Measurements from ENCODE around the gene L3MBTL3.

Gene L3MBTL3

DNA sequence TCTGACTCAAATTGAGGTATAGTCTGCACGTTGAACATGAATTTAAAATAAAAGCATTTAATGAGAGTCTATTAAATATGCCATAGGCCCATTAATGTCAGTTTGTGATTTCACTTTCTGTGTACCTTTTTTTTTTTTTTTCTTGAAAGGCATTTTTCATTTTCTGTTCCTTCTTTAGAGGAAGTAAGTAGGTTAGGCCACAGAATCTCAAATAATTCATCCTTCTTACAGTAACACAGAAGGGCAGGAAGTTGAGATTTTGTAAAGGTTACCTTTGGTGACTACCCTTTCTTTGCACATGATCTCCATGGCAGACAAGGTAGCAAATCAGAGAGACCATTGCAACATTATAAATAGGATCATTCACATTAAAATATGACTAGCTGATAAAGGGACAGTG lies 9.6 kb downstream of the L3MBTL3 start:
- H3K4me3 ChIP-seq (ENCODE audit: low read depth, low read length): no peak overlapping the region
- TF ChIP-seq, protein P1, sequence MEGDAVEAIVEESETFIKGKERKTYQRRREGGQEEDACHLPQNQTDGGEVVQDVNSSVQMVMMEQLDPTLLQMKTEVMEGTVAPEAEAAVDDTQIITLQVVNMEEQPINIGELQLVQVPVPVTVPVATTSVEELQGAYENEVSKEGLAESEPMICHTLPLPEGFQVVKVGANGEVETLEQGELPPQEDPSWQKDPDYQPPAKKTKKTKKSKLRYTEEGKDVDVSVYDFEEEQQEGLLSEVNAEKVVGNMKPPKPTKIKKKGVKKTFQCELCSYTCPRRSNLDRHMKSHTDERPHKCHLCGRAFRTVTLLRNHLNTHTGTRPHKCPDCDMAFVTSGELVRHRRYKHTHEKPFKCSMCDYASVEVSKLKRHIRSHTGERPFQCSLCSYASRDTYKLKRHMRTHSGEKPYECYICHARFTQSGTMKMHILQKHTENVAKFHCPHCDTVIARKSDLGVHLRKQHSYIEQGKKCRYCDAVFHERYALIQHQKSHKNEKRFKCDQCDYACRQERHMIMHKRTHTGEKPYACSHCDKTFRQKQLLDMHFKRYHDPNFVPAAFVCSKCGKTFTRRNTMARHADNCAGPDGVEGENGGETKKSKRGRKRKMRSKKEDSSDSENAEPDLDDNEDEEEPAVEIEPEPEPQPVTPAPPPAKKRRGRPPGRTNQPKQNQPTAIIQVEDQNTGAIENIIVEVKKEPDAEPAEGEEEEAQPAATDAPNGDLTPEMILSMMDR (IDR thresholded peaks at IDR 0.05; ENCODE audit: low read depth, low read length): no peak
- DNase-seq: no peak
- H3K27ac ChIP-seq: no peak overlapping the region
- no peaks in the 10 kb centered on the region for H3K36me3 ChIP-seq
- H3K9me3 ChIP-seq (ENCODE audit: severe bottlenecking): no peaks in the 10 kb centered on the region
- no peaks in the 10 kb centered on the region for H3K27me3 ChIP-seq (ENCODE audit: insufficient read depth, low read depth, severe bottlenecking)

DNA sequence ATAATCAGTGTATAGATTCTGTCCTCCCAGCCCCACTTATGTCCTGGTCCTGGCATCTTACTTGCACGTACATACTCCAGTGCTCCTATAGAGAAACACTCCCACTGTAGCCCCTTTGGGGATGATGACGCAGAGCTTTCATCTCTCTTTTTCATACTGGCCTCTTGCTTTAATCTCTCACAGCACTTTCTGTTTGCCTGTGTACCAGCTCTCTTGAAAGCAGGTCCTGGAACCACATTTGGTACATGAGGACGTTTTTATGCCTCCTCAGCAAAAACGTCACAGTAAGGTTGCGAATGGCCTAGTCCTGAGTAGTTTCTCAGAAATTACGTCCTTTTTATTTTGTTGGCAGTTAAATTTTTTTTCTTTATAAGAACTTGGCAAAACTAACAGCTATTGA lies 10.8 kb downstream of the L3MBTL3 start:
- TF ChIP-seq, protein P1 (IDR thresholded peaks at IDR 0.05; ENCODE audit: low read depth, low read length): no peak
- no peak for DNase-seq
- Histone ChIP-seq H3K27ac (no peak overlapping the region), H3K27me3 (ENCODE audit: insufficient read depth, low read depth, severe bottlenecking) (no peaks in the 10 kb centered on the region), H3K9me3 (ENCODE audit: severe bottlenecking) (no peaks in the 10 kb centered on the region), H3K36me3 (no peaks in the 10 kb centered on the region), H3K4me3 (ENCODE audit: low read depth, low read length) (no peak overlapping the region)

DNA sequence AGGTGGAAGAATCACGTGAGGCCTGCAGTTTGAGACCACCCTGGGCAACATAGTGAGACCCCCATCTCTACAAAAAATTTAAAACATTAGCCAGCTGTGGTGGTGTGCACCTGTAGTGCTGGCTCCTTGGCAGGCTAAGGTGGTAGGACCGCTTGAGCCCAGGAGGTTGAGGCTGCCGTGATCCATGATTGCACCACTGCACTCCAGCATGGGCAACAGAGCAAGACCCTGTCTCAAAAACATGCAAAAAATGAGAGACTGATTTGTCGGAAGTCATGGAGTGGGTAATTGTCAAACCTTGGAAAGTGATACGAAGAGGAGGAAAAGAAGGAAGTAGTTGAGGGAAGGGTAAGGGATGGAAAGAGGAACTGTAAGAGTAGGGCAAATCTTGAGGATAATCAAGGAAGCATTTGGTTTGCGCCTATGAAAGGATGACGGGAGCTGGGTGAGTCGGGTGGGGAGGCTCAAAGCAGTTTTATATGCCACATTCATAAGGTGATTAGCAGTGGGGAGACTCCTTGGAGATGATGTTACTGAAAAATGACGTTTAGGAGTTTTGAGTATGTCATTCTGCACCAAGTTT lies 14.5 kb downstream of the L3MBTL3 start:
- TF ChIP-seq, protein P1 (IDR thresholded peaks at IDR 0.05; ENCODE audit: low read depth, low read length): no peak
- Histone ChIP-seq H3K9me3 (ENCODE audit: severe bottlenecking) (no peaks in the 10 kb centered on the region), H3K27ac (no peak overlapping the region), H3K27me3 (ENCODE audit: insufficient read depth, low read depth, severe bottlenecking) (no peaks in the 10 kb centered on the region), H3K36me3 (no peaks in the 10 kb centered on the region), H3K4me3 (ENCODE audit: low read depth, low read length) (no peak overlapping the region)
- DNase-seq: no peak

DNA sequence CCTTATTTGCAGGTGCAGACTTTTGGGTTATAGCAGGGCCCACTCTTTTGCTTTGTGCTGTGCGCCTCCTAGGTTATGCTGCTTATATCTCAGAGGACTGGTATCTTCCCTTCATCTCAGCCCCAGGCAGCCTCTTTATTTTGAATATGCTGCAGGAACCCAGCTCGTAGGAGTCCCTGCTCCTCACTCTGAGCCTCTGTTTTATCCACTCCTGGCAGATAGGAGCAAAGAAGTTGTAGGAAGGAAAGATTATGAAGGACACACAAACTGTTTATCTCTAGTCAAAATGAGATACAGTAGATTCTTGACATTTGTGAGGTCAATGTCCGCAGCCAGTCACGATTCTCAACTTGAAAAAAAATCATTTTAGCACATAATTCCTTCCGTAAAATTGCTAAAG lies 15.6 kb downstream of the L3MBTL3 start:
- TF ChIP-seq, protein P1 (IDR thresholded peaks at IDR 0.05; ENCODE audit: low read depth, low read length): no peak
- no peak for DNase-seq
- Histone ChIP-seq H3K36me3 (no peaks in the 10 kb centered on the region), H3K4me3 (ENCODE audit: low read depth, low read length) (no peak overlapping the region), H3K9me3 (ENCODE audit: severe bottlenecking) (no peaks in the 10 kb centered on the region), H3K27ac (no peak overlapping the region), H3K27me3 (ENCODE audit: insufficient read depth, low read depth, severe bottlenecking) (no peaks in the 10 kb centered on the region)

DNA sequence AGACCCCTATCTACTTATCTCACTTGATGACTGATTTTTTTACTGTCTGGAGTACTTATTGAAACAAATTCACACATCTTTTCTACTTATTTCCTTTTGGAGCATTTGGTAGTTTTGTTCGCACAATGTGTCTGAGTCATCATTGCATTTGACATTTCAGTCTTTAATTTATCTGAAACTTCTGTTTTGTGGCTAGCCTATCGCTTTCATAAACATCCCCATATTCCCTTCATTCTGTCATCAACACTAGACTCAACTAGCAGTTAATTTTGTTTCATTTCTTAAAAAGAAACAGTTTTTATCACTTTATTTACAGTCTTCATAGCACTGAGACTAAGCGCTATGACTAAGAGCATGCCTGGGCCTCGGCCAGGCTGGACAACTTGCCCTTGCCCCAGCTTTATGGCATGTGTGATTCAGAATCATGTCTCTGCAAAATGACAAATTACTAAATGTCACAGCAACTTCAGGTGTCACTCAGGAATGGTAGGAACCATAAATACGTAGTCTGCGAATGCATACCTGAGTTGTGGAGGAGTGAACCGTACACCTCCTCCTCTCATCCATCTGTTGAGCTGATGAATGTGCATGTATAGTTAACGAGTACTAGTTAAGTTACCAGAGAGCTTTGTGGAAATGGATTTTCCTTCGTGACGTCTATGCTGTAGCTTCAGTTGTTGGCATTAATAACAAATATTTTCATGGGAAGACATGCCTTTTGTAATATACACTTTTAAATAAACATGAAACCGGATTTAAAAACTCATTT lies 16.2 kb downstream of the L3MBTL3 start:
- H3K27ac ChIP-seq: no peak overlapping the region
- no peak overlapping the region for H3K4me3 ChIP-seq (ENCODE audit: low read depth, low read length)
- no peaks in the 10 kb centered on the region for H3K36me3 ChIP-seq
- H3K9me3 ChIP-seq (ENCODE audit: severe bottlenecking): no peaks in the 10 kb centered on the region
- no peak for DNase-seq
- no peaks in the 10 kb centered on the region for H3K27me3 ChIP-seq (ENCODE audit: insufficient read depth, low read depth, severe bottlenecking)
- TF ChIP-seq, protein P1 (IDR thresholded peaks at IDR 0.05; ENCODE audit: low read depth, low read length): no peak
